NOMO-1 (cell line): ENCODE measurements around the gene KLC4.
"Not testable (repeated sequence)": the region's sequence is repeated elsewhere in the genome, so short reads cannot be mapped to it uniquely, and the experiment has no call there.

Source experiments
- DNase-seq, 2 experiments: peaks; one replicate each; lab custom pipeline; 2025; ENCODE audit not compliant: unreplicated experiment in 2 of 2; lab: John Stamatoyannopoulos, UW

KLC4 gene

DNA sequence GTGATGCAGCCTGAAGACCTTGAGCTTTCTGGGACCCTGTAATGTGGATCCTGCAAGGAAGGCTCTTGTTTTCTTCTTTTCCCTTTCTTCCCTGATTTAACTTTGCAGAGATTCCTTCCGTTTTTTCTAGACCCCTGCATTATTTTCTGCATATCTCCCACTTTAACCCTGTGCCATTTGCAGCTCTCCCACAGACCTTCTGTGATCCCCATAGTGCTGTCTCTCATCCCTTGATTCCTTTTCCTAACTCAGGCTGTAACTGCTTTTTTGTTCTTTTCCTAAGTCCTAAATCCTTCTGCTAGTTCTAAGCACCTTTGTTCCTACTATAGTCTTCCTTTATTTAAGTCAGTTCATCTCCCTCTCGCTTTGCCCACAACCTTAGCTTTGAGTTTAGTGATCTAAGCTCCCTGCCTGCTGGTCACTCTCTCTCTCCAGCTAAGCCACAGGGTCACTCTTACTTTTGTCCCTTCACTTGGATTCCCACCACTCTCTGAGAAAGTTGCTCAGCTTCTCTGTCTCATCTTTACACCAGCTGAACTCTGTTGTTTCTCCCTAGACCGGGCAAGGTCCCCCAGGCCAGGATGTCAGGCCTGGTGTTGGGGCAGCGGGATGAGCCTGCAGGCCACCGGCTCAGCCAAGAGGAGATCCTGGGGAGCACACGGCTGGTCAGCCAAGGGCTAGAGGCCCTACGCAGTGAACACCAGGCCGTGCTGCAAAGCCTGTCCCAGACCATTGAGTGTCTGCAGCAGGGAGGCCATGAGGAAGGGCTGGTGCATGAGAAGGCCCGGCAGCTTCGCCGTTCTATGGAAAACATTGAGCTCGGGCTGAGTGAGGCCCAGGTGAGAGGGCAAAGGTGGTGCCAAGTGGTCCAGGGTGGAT lies 1.6 kb downstream of the KLC4 start:
- no peak for DNase-seq

DNA sequence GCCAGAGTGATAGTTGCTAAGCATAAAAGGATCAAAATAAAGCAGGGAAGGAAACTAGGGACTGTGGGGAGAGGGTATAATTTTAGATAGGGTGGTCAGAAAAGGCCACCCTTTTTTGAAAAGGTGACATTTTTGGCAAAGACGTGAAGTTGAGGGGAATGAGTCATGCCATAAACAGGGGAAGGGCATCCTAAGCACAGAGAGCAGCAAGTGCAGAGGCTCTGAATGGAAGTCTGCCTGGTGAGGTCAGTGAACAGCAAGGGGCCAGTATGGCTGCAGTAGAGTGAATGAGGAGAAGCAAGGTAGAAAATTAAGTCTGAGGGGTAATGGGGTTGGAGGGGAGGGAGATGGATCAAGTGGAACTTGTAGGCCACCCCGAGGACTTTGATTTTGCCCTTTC lies 2.4 kb downstream of the KLC4 start:
- no peak for DNase-seq

DNA sequence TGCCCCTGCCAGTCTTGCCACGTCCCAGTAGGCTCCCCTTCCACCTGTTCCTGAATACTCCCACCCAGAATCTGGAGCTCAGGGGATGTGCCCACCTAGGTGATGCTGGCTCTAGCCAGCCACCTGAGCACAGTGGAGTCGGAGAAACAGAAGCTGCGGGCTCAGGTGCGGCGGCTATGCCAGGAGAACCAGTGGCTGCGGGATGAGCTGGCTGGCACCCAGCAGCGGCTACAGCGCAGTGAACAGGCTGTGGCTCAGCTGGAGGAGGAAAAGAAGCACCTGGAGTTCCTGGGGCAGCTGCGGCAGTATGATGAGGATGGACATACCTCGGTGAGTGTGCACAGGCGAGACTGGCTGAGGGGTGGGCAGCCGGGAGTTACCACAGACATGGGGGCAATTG lies 3.4 kb downstream of the KLC4 start:
- DNase-seq = no peak

DNA sequence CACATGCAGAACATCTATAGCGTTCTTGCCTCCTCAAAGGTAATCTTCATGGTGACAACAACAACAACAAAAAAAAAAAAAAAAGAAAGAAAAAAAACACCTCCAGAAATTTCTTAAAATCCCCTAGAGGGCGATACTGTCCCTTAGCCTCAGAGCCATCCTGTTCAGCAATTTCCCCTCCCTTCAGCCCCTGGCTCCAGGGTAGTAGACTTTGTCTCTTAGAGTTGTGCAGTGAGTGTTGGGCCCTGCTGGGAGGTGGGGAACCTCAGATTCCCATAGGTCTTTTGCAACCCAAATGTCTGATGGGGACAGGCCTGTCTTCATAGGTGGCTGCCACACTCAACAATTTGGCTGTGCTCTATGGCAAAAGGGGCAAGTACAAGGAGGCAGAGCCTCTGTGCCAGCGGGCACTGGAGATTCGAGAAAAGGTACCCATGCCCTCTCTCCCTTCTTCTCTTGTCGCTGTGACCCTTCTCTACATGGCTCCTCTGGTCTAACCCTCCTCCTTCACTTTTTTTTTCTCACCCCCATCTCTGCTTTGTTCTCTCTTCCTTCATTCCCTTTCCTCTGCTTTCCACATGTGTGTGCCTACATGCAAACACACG lies 10.7 kb downstream of the KLC4 start:
- DNase-seq = peak in 1 of 2 experiments; percentile 20

GRCh38 chr6:43074847-43075669 lies 15.6 kb downstream of the KLC4 start:
- no peak for DNase-seq

DNA sequence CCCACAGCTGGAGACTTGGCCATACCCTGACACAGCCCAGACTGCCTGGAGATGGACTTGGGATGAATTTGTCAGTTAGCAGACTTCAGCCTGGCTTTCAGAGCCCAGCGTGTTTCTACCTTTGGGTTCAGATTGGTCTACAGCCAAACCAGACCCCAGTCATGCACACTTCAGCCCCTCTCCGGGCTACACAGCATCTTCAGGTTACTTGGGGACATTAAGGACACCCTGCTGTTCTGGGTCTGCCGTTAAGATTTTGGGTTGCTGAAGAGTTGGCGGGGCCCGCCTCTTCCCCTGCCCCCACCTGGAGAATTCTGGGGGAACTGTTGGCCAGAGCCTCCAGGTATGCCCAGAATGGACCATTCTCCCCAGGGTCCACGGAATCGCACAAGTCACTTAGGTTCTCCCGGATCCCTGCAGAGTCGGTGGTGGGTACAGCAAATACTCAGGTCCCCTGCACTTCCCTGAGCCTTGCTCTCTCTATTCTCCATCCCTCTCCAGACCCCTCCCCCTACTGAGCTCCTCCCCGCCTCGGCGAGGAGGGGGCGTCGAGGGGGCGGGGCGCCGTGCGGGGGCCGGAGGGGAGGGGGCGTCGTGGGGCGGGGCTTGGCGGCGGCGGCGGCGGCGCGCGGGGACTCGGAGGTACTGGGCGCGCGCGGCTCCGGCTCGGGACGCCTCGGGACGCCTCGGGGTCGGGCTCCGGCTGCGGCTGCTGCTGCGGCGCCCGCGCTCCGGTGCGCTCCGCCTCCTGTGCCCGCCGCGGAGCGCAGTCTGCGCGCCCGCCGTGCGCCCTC lies 16.4 kb downstream of the KLC4 start, which contains the start of gene PTK7:
Gene PTK7, plus strand, starts transcription at position 645 of the 794 bp plus-strand sequence. CDS start 175 bp downstream, outside the sequence.
- DNase-seq = peak in 1 of 2 experiments; percentile 21

GRCh38 chr6:43076464-43077332 lies 17.3 kb downstream of the KLC4 start:
- DNase-seq = no peak

DNA sequence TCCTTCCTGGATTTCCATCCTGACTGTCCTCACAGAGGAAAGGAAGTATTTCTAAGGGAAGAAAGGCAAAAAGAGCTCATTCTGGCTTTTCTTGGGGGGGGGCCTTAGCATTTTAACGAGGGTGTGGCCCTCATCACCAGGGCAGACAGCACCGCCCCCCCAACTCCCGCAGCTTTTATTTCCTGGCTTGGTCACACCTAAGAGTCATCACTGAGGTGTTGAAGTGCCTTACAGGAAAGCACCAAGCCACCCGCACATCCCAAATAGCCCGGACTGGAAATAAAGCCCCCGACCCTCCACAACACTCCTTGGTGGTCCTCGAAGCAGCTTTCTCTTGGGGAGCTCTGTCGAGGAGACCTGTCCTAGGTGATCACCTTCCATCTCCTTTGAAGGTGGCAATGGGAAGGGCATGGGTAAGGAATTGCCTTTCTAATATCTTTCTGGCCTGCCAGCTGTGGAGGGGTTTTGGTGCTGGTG lies 17.9 kb downstream of the KLC4 start:
- no peak for DNase-seq

GRCh38 chr6:43077981-43078511 lies 18.6 kb downstream of the KLC4 start:
- no peak for DNase-seq

- no peak for DNase-seq
Measured at GRCh38 chr6:43078691-43079090, 19.3 kb downstream of the KLC4 start.

- DNase-seq = no peak
Measured at GRCh38 chr6:43081043-43081442, 21.6 kb downstream of the KLC4 start.

GRCh38 chr6:43081922-43082321 lies 22.5 kb downstream of the KLC4 start:
- not testable (repeated sequence) for DNase-seq

- DNase-seq = no peak
Measured at GRCh38 chr6:43082806-43083655, 23.6 kb downstream of the KLC4 start.

DNA sequence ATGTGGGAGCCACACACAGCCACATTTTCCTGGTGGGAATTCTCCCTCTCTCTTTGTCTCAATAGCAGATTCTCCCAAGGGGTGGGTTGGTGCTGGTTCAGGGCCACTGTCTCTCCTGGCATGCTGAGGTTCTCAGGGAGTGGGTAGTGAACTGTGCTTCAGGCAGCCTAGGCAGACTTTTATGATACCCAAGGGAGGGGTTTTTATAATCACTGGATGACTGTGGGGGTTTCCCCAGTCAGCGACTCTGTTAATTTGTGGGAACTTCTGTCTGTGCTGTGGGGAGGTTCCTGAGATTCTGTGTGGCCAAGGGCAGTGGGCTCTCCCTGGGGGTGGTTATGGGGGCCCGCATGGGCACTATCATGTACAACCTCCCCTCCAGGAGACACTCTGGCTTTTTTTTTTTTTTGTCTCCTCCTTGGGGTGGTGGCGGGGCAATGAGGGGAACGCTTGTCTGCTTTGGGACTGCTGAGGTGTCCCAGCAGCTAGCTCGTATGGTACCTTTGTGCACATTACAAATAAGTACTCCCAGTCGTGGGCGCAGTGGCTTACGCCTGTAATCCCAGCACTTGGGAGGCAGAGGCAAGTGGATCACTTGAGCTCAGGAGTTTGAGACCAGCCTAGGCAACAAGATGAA lies 26.7 kb downstream of the KLC4 start:
- DNase-seq = no peak

DNA sequence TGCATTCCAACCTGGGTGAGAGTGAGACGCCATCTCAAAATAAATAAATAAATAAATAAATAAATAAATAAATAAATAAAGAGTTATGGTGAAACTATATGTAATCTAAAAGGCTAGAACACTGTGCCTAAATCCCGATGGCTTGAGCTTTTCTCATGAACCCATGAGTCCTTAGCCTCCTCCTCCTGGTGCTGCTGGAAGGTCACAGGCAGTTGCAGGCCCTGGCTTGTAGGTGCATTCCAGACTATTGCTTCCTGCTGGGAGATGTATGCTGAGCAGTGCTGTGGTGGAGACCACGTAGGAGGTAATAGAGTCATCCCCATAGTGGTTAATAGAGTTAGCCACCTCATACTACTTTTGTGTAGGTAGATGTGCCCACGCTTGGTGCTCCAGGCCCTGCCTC lies 29.2 kb downstream of the KLC4 start:
- no peak for DNase-seq

- DNase-seq = no peak
Measured at GRCh38 chr6:43089467-43089866, 30.0 kb downstream of the KLC4 start.

GRCh38 chr6:43089874-43090558 lies 30.6 kb downstream of the KLC4 start:
- DNase-seq = no peak
